Measurements from ENCODE around the gene TTC9B. TPM values are rescaled to one million over a fixed set of nuclear protein-coding genes. Genes with fewer than 3 reads are reported as not detected.

TTC9B gene
- total and polyA plus RNA-seq, 2 of the 8 experiments (the other 6 are each of a cell fraction or from before 2014, with no cell fraction given) = 0.26 TPM; not detected in 1

- TF ChIP-seq GABPA (IDR thresholded peaks at IDR 0.05; ENCODE audit: borderline replicate concordance, insufficient read depth, low read length) (no peak), CHD2 (IDR thresholded peaks at IDR 0.05; ENCODE audit: low read length) (no peak), TBP (IDR thresholded peaks at IDR 0.05; ENCODE audit: low read depth, low read length) (no peak), RAD21 (IDR thresholded peaks at IDR 0.05 in 1 of 2, conservative IDR thresholded peaks at IDR 0.05 in 1 of 2; ENCODE audit: low read depth in 2 of 2, low read length in 2 of 2) (no peak), HDAC2 (IDR thresholded peaks at IDR 0.05; ENCODE audit: borderline replicate concordance in 1 of 2, low read depth in 2 of 2, low read length in 2 of 2) (no peak)
Observed at GRCh38 chr19:40244579-40245317, 26.6 kb upstream of the TTC9B start (continued).

All from H1 (cell line).